ENCODE data around the gene PLIN1. TPM values are rescaled to one million over a fixed set of nuclear protein-coding genes. Genes with fewer than 3 reads are reported as not detected.

PLIN1 gene, protein sequence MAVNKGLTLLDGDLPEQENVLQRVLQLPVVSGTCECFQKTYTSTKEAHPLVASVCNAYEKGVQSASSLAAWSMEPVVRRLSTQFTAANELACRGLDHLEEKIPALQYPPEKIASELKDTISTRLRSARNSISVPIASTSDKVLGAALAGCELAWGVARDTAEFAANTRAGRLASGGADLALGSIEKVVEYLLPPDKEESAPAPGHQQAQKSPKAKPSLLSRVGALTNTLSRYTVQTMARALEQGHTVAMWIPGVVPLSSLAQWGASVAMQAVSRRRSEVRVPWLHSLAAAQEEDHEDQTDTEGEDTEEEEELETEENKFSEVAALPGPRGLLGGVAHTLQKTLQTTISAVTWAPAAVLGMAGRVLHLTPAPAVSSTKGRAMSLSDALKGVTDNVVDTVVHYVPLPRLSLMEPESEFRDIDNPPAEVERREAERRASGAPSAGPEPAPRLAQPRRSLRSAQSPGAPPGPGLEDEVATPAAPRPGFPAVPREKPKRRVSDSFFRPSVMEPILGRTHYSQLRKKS
- 0.53 and 1.2 TPM in 2 replicates for total RNA-seq
- total RNA-seq (2013): 0.16 TPM
- 0.29 and 0.97 TPM in 2 replicates for polyA plus RNA-seq
- 0.14 and 0.17 TPM in 2 replicates for polyA minus RNA-seq

DNA sequence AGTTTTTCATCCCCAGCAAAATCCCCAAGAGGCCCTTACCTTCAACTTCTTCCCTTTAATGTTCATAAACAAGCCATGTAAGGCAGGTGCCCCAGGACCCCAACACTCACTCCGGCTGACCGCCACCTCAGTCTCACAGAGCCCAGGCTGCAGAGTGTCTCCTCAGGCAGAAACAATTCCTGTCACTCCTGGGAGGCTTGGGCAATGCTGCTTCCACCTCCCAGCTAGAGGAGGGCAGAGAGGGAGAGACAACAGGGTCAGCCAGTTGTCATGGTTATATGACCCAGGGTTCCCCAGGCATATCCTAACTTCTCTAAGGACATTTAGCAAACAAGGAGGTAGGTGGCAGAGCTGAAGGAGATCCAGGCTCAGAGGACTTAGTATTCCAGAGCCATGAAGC is at the start of gene PLIN1:
Gene PLIN1, minus strand, starts transcription at position 156 of the 400 bp plus-strand sequence. CDS start 1,878 bp downstream, outside the sequence.
- Histone ChIP-seq H3K4me2 (replicated peaks; ENCODE audit: low read depth, low read length, poor library complexity, severe bottlenecking) (no peak within 1 kb of the TSS), H2AFZ (ENCODE audit: insufficient read depth, low read depth, low read length, poor library complexity, severe bottlenecking) (no peak within 1 kb of the TSS), H4K20me1 (ENCODE audit: control insufficient read depth, insufficient read depth, low read length, poor library complexity, severe bottlenecking) (no peaks in the 10 kb centered on the region), H3K9ac (ENCODE audit: low read length) (no peak within 1 kb of the TSS), H3K4me3 (ENCODE audit: control extremely low read depth in 1 of 5, extremely low read depth in 1 of 5, insufficient read depth in 1 of 5, low read depth in 2 of 5, low read length in 4 of 5) (no peak within 1 kb of the TSS), H3K9me3 (ENCODE audit: control extremely low read depth in 1 of 3, control insufficient read depth in 2 of 3, insufficient read depth in 1 of 3, low read length in 2 of 3) (no peaks in the 10 kb centered on the region), H3K79me2 (ENCODE audit: control insufficient read depth, insufficient read depth, low read length) (no peaks in the 10 kb centered on the region), H3K27ac (ENCODE audit: low read length in 2 of 2) (no peak within 1 kb of the TSS), H3K4me1 (ENCODE audit: control insufficient read depth in 2 of 2, insufficient read depth in 2 of 2, low read length in 2 of 2) (no peaks in the 10 kb centered on the region), H3K36me3 (replicated peaks in 1 of 2; ENCODE audit: control extremely low read depth in 1 of 2, control insufficient read depth in 1 of 2, extremely low read depth in 1 of 2, insufficient read depth in 2 of 2, low read length in 1 of 2) (peaks cover 0 to 3% of the 10 kb centered on the region in 2 experiments), H3K27me3 (replicated peaks in 1 of 4; ENCODE audit: control extremely low read depth in 1 of 4, control insufficient read depth in 3 of 4, insufficient read depth in 4 of 4, low read length in 3 of 4) (no peaks in the 10 kb centered on the region)
- Mint-ChIP-seq H3K4me3 (no peak within 1 kb of the TSS), H3K27me3 (no peaks in the 10 kb centered on the region), H3K4me1 (no peaks in the 10 kb centered on the region), H3K27ac (no peak within 1 kb of the TSS), H3K9me3 (ENCODE audit: insufficient read depth) (no peaks in the 10 kb centered on the region)
- TF ChIP-seq, protein P1, sequence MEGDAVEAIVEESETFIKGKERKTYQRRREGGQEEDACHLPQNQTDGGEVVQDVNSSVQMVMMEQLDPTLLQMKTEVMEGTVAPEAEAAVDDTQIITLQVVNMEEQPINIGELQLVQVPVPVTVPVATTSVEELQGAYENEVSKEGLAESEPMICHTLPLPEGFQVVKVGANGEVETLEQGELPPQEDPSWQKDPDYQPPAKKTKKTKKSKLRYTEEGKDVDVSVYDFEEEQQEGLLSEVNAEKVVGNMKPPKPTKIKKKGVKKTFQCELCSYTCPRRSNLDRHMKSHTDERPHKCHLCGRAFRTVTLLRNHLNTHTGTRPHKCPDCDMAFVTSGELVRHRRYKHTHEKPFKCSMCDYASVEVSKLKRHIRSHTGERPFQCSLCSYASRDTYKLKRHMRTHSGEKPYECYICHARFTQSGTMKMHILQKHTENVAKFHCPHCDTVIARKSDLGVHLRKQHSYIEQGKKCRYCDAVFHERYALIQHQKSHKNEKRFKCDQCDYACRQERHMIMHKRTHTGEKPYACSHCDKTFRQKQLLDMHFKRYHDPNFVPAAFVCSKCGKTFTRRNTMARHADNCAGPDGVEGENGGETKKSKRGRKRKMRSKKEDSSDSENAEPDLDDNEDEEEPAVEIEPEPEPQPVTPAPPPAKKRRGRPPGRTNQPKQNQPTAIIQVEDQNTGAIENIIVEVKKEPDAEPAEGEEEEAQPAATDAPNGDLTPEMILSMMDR (IDR thresholded peaks at IDR 0.05): no peak
- no peak for TF ChIP-seq EZH2 (IDR thresholded peaks at IDR 0.05; ENCODE audit: borderline replicate concordance, insufficient read depth, low read depth, low read length, poor library complexity, severe bottlenecking)
- intact Hi-C loops (cut with micrococcal nuclease): no loop called here
- no CpG with 5 or more reads among the region's 2 CpGs for WGBS (ENCODE audit: insufficient coverage)
- ATAC-seq (ENCODE audit: low read depth) (no peak), DNase-seq (no peak)
- POLR2A ChIA-PET: no interaction called here
- CTCF ChIA-PET: no interaction called here

DNA sequence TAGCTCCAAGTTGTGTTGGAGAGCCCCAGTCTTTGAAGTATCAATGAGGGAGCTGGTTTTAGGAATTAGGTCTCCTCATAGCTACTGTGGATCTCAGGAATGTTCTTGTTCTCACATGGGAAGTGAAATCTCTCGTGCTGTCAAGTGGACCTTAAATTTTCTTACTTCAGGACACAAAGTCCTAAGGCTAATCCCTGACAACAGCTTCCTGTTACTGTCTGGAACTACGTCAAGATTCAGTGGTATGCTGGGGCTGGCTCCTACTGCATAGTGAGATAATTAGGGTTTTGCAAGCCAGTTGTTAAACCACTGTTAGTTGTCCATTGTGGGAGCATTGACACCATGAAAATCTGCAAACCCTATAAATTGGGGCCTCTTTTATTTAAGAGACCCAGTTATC is 49.1 kb upstream of the PLIN1 start:
- Histone ChIP-seq H3K9ac (ENCODE audit: low read length) (no peak overlapping the region), H3K4me2 (replicated peaks; ENCODE audit: low read depth, low read length, poor library complexity, severe bottlenecking) (no peak overlapping the region), H3K9me3 (ENCODE audit: control extremely low read depth in 1 of 3, control insufficient read depth in 2 of 3, insufficient read depth in 1 of 3, low read length in 2 of 3) (peaks cover 0 to 6% (median 4%) of the 10 kb centered on the region in 3 donors), H3K79me2 (ENCODE audit: control insufficient read depth, insufficient read depth, low read length) (no peaks in the 10 kb centered on the region), H2AFZ (ENCODE audit: insufficient read depth, low read depth, low read length, poor library complexity, severe bottlenecking) (no peak overlapping the region), H4K20me1 (ENCODE audit: control insufficient read depth, insufficient read depth, low read length, poor library complexity, severe bottlenecking) (no peaks in the 10 kb centered on the region), H3K27ac (ENCODE audit: low read length in 2 of 2) (no peak overlapping the region), H3K4me3 (ENCODE audit: control extremely low read depth in 1 of 5, extremely low read depth in 1 of 5, insufficient read depth in 1 of 5, low read depth in 2 of 5, low read length in 4 of 5) (no peak overlapping the region), H3K27me3 (replicated peaks in 1 of 4; ENCODE audit: control extremely low read depth in 1 of 4, control insufficient read depth in 3 of 4, insufficient read depth in 4 of 4, low read length in 3 of 4) (peaks cover 0 to 3% (median 1%) of the 10 kb centered on the region in 4 experiments), H3K36me3 (replicated peaks in 1 of 2; ENCODE audit: control extremely low read depth in 1 of 2, control insufficient read depth in 1 of 2, extremely low read depth in 1 of 2, insufficient read depth in 2 of 2, low read length in 1 of 2) (no peaks in the 10 kb centered on the region), H3K4me1 (ENCODE audit: control insufficient read depth in 2 of 2, insufficient read depth in 2 of 2, low read length in 2 of 2) (no peaks in the 10 kb centered on the region)
- POLR2A ChIA-PET: no interaction called here
- 0% methylated on average over 1 of the region's 2 CpGs for WGBS (ENCODE audit: insufficient coverage)
- ATAC-seq (ENCODE audit: low read depth) (no peak), DNase-seq (no peak)
- CTCF ChIA-PET: no interaction called here
- intact Hi-C loops (cut with micrococcal nuclease): no loop called here
- Mint-ChIP-seq H3K9me3 (ENCODE audit: insufficient read depth) (peaks cover 3% of the 10 kb centered on the region), H3K4me3 (no peak overlapping the region), H3K27ac (no peak overlapping the region), H3K27me3 (peaks cover 17% of the 10 kb centered on the region), H3K4me1 (no peaks in the 10 kb centered on the region)
- TF ChIP-seq, protein P1 (IDR thresholded peaks at IDR 0.05): no peak
- no peak for TF ChIP-seq EZH2 (IDR thresholded peaks at IDR 0.05; ENCODE audit: borderline replicate concordance, insufficient read depth, low read depth, low read length, poor library complexity, severe bottlenecking)
